GM13976 (cell line): ENCODE measurements around the gene CAPN2.
A peak's percentile ranks its signal among the peaks of the same experiment; 100 is the strongest.

Experiments used
- DNase-seq: peaks from one replicate; pipeline ENCODE4 v3.0.0; 2012; ENCODE audit warnings: low spot score
- in situ Hi-C: fragments of 300-500 bp; cut with MboI; formaldehyde crosslinking; loops from one replicate; pipeline ENCODE4 v1.12.0; 2022; ENCODE audit warnings: low sequenced_read_pairs, mixed read lengths, inconsistent platforms; ENCODE audit not compliant: unreplicated experiment
- TF ChIP-seq, protein P1 (sequence below): IDR thresholded peaks from 2 replicates; pipeline ENCODE4 v1.5.1; 2012; ENCODE audit warnings: borderline replicate concordance, mild to moderate bottlenecking; ENCODE audit not compliant: insufficient read depth; ENCODE audit errors: extremely low read depth, missing control alignments, control extremely low read depth

Gene CAPN2

DNA sequence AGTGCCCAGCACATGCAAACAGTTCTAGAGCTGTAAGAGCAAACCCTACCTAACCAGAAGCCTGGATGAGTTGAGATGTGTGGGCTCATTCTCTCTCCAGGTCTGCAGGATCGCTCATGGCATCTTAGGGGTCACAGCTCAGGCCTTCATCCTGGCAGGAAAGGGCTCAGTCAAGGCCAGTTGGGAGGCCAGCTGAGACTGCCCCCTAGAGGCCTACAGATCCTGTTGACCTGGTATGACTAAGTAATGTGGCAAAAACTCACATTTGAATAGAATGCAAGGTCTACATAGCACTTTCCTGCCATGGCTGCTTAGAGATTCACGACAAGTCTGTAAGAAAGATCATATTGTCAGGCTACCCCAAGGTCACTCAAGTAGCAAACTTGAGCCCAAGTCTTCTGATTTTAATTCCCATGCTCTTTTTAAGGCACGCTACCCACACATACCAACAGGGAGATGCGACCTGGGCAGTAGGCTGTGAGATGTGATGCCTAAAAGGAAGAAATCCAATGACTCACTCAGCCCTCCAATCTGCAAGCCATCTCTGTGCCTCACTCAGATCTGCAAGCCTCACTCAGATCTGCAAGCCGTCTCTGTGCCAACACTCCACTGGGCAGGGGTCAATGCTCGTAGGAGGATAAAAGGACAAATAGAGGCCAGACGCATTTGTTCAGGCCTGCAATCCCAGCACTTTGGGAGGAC lies 41.7 kb upstream of the CAPN2 start:
- DNase-seq, result peak; percentile 37
- in situ Hi-C loops, result no loop called here
- TF ChIP-seq, protein P1, sequence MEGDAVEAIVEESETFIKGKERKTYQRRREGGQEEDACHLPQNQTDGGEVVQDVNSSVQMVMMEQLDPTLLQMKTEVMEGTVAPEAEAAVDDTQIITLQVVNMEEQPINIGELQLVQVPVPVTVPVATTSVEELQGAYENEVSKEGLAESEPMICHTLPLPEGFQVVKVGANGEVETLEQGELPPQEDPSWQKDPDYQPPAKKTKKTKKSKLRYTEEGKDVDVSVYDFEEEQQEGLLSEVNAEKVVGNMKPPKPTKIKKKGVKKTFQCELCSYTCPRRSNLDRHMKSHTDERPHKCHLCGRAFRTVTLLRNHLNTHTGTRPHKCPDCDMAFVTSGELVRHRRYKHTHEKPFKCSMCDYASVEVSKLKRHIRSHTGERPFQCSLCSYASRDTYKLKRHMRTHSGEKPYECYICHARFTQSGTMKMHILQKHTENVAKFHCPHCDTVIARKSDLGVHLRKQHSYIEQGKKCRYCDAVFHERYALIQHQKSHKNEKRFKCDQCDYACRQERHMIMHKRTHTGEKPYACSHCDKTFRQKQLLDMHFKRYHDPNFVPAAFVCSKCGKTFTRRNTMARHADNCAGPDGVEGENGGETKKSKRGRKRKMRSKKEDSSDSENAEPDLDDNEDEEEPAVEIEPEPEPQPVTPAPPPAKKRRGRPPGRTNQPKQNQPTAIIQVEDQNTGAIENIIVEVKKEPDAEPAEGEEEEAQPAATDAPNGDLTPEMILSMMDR, result no peak

DNA sequence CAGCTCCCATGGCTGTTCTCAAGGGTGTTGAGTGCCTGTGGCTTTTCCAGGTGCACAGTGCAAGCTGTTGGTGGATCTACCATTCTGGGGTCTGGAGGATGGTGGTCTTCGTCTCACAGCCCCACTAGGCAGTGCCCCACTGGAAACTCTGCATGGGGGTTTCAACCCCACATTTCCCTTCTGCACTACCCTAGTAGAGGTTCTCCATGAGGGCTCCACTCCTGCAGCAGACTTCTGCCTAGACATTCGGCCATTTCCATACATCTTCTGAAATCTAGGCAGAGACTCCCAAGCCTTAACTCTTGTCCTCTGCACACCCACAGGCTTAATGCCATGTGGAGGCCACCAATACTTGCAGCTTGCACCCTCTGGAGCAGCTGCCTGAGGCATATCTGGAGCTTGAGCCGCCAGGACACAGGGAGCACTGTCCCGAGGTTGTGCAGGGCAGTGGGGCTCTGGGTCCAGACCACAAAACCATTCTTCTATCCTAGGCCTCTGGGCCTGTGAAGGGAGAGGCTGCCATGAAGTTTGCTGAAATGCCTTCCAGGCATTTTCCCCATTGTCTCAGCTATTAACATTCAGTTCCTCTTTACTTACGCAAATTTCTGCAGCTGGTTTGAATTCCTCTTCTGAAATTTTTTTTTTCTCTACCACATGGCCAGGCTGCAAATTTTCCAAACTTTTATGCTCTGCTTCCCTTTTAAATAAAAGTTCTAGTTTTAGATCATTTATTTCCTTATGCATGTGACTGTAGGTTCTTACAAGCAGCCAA lies 38.0 kb upstream of the CAPN2 start:
- DNase-seq, result no peak
- in situ Hi-C loops, result no loop called here
- TF ChIP-seq, protein P1, result no peak

DNA sequence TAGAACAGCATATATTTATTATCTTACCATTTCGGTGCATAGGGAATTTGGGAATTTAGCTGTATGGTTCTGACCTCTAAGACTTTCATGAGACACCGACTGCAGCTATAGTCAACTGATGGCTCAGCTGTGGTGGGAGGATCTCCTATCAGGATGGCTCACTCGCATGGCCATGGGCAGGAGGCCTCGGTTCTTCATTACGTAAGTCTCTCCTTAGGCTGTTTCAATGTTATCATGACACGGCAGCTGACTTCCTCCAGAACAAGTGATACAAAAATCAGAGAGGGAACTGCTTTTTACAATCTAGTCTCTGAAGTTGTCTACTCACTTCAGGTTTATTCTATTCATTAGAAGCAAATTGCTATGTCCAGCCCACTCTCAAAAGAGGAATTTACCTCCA lies 33.5 kb upstream of the CAPN2 start:
- DNase-seq, result no peak
- TF ChIP-seq, protein P1, result no peak
- in situ Hi-C loops, result no loop called here

DNA sequence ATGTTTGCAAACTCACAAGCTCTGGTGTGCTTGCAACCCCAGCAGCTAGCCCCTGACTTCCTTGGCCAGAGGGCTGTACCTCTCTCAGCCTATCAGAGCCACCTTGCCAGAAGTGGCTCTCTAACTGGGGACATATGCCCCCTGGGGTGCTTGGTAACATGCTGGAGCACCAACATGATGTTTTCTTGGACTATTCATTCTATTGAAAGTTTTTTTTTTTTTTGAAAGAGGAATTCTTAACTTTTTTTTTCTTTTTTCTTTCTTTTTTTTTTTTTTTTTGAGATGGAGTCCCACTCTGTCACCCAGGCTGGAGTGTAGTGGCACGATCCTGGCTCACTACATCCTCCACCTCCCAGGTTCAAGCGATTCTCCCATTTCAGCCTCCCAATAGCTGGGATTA lies 32.2 kb upstream of the CAPN2 start:
- in situ Hi-C loops, result no loop called here
- no peak for DNase-seq
- TF ChIP-seq, protein P1, result no peak

DNA sequence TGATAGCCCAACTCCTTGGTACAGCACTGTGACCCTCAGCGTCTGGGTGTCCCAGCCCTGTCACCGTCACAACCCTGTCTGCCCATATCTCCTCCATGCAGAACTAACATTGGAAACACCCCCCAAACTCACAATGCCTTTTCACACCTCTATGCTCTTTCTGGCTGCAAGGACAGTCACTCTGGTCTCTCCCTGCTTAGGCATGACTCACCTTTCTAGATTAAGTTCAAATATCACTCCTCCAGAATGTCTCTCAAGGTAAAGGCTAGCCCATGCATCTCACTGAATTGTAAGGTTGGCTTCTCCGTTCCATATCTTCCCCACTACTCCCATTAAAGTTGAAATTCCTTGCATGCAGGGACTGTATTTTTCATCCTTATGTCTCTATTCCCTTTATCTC lies 29.8 kb upstream of the CAPN2 start:
- no peak for DNase-seq
- in situ Hi-C loops, result no loop called here
- TF ChIP-seq, protein P1, result no peak

DNA sequence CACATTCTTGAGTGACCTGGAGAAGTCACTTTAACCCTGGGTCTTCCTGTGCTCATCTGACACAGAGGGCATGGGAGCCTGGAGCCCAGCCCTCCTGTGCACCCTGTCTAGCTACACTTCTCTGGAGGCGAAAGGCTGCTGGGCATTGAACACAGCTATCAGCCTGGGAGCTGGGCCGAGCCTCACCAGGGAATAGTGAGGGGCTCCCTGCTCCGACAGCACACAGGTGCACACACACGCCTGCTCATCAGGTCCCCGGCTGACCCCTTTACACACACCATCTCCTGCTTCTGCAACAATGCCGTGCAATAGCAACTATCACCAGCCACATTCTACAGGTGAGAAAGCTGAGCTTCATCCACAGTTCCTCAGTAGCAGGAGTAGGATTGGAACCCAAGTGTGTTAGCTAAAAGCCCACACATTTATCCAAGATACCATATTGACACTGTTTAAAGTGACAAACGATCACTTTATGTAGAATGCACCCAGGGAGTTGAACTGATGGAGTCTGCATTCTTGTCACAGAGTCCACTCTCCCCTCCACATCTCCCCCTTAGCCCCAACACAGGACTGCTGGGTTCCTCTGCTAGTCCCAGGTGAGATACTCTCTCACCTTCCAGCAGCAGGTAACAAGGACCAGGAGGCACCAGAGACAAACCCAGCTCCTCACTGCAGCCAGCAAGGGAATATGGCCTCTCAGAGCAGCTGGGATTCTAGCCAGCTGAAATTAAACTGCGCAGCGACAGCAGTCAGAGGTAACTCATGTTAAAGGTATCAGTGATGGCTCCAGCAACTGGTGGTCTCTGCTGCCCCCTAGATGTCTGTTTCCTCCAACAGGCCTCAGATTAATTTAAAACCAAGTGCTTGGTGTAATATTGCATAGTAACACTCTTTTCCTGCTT lies 28.5 kb upstream of the CAPN2 start:
- DNase-seq, result peak; percentile 35
- TF ChIP-seq, protein P1, result peak; percentile 20

More for the DNA sequence above, 28.5 kb upstream of the CAPN2 start:
- in situ Hi-C loops, result no loop called here
